Esophagus (tissue), 2 donors: Measurements from ENCODE around the gene PLA2G3. TPM values are rescaled to one million over a fixed set of nuclear protein-coding genes. Genes with fewer than 3 reads are reported as not detected.
"Not testable (repeated sequence)": the region's sequence is repeated elsewhere in the genome, so short reads cannot be mapped to it uniquely, and the experiment has no call there.

ENCODE experiments used
- H3K27ac ChIP-seq, 2 donors: one replicate each; pipeline ENCODE4 v1.5.1; 2013; ENCODE audit warnings: low read depth in 2 of 2, mild to moderate bottlenecking in 2 of 2, inconsistent platforms in 1 of 2, low read length in 1 of 2, moderate library complexity in 1 of 2
- H3K27me3 ChIP-seq, 2 donors: one replicate each; pipeline ENCODE4 v1.6.1; 2013; ENCODE audit warnings: low read length in 2 of 2, control low read depth in 1 of 2, mild to moderate bottlenecking in 1 of 2; ENCODE audit not compliant: insufficient read depth in 2 of 2, control insufficient read depth in 1 of 2
- H3K36me3 ChIP-seq, 2 donors: one replicate each; pipeline ENCODE4 v1.6.1; 2013; ENCODE audit warnings: low read length in 1 of 2; ENCODE audit not compliant: control insufficient read depth in 2 of 2, insufficient read depth in 2 of 2
- H3K4me1 ChIP-seq, 2 donors: one replicate each; pipeline ENCODE4 v1.6.1; 2013; ENCODE audit warnings: low read length in 1 of 2; ENCODE audit not compliant: control insufficient read depth in 2 of 2, insufficient read depth in 2 of 2
- H3K4me3 ChIP-seq, 2 donors: one replicate each; pipeline ENCODE4 v1.5.1; 2013; ENCODE audit warnings: low read length in 2 of 2, mild to moderate bottlenecking in 2 of 2, low read depth in 1 of 2, moderate library complexity in 1 of 2
- H3K9me3 ChIP-seq, 2 donors: one replicate each; pipeline ENCODE4 v1.6.1; 2013; ENCODE audit warnings: mild to moderate bottlenecking in 2 of 2, low read depth in 1 of 2, low read length in 1 of 2, moderate library complexity in 1 of 2; ENCODE audit not compliant: control insufficient read depth in 2 of 2, insufficient read depth in 1 of 2
- WGBS, 2 donors: extraction: QIAGEN DNeasy Blood & Tissue Kit; methylation state at CpG; one replicate each; pipeline ENCODE4 v1.1.7; 2013; 5-methylcytosine and 5-hydroxymethylcytosine counted together
- polyA plus RNA-seq, 2 donors: library from polyadenylated mRNA; stranded (reverse); fragments of 200-250 nt; gene quantifications; one replicate each; pipeline ENCODE4 v1.2.3, GENCODE V29; 2013
- donor health status: healthy with polysubstance abuse.
- donor health status: Bipolar disorder and iron deficiency.

Gene PLA2G3
- polyA plus RNA-seq, 2 donors = 5.3 to 13.1 TPM

DNA sequence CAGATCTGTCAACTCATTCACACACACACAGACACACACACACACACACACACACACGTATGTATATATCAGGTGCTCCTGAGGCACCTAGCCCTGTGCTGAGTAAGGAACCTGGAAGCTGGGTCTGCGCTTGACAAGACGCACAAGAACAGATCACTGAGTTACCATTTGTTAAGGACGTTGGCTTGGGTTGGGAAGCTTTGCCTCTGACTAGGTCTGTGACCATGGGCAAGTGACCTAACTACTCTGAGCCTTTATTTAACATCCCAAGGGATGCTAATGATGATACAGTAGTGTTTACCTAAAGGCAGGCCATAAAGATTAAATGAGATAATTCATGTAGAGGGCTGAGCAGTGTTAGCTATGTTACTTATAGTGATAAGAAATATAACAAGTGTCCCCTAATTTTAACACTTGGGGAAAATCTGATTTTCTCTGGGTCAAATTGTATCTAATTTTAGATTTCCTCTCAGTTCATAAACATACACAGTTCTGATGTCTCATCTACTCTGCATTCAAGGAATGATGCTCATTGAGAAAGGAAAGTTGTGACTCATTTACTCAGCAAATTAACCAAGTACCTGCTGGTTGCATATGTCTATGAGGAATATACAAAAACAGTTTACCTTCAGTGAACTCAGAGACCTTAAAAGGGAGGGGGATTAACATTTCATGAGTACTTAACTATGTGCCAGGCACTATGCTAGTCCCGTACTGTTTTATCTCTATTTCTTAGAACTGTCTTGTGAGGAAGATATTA, 33.3 kb upstream of the PLA2G3 start:
- Histone ChIP-seq H3K27ac (peak overlapping the region in 1 of 2 donors; percentile 64), H3K4me1 (no peaks in the 10 kb centered on the region), H3K9me3 (no peaks in the 10 kb centered on the region), H3K4me3 (no peak overlapping the region), H3K36me3 (no peaks in the 10 kb centered on the region), H3K27me3 (no peaks in the 10 kb centered on the region)
- WGBS, 2 donors = 70 to 73% methylated on average over 5 of the region's 5 CpGs

DNA sequence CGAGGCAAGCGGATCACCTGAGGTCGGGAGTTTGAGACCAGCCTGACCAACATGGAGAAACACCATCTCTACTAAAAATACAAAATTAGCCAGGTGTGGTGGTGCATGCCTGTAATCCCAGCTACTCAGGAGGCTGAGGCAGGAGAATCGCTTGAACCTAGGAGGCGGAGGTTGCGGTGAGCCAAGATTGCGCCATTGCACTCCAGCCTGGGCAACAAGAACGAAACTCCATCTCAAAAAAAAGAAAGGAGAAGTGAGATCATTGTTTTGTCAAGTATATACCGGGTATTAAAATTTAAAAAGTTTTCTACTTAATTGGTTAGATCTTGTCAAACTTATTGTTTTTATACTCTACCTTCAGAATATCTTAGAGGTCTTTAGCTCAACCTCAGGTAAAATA, 31.4 kb upstream of the PLA2G3 start:
- not testable (repeated sequence) for H3K4me3 ChIP-seq, H3K4me1 ChIP-seq, H3K36me3 ChIP-seq, H3K27ac ChIP-seq, H3K27me3 ChIP-seq, H3K9me3 ChIP-seq
- 95 to 97% methylated on average over 9 of the region's 9 CpGs for WGBS, 2 donors

DNA sequence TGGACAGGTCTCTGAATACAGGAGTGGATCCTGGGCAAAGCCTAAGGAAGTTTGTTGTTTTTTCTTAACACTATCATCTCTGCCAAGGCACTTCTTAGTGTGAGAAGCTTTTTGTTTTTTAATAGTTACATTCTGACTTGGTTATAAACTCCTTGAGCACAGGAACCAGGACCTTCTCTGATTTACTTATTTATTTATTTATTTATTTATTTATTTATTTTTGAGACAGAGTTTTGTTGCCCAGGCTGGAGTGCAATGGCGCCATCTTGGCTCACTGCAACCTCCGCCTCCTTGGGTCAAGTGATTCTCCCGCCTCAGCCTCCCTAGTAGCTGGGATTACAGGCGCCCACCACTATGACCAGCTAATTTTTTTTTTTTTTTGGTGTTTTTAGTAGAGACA, 30.7 kb upstream of the PLA2G3 start:
- Histone ChIP-seq H3K4me1 (no peaks in the 10 kb centered on the region), H3K27ac (no peak overlapping the region), H3K27me3 (no peaks in the 10 kb centered on the region), H3K4me3 (no peak overlapping the region), H3K36me3 (no peaks in the 10 kb centered on the region), H3K9me3 (no peaks in the 10 kb centered on the region)
- 97 to 98% methylated on average over 4 of the region's 4 CpGs for WGBS, 2 donors

DNA sequence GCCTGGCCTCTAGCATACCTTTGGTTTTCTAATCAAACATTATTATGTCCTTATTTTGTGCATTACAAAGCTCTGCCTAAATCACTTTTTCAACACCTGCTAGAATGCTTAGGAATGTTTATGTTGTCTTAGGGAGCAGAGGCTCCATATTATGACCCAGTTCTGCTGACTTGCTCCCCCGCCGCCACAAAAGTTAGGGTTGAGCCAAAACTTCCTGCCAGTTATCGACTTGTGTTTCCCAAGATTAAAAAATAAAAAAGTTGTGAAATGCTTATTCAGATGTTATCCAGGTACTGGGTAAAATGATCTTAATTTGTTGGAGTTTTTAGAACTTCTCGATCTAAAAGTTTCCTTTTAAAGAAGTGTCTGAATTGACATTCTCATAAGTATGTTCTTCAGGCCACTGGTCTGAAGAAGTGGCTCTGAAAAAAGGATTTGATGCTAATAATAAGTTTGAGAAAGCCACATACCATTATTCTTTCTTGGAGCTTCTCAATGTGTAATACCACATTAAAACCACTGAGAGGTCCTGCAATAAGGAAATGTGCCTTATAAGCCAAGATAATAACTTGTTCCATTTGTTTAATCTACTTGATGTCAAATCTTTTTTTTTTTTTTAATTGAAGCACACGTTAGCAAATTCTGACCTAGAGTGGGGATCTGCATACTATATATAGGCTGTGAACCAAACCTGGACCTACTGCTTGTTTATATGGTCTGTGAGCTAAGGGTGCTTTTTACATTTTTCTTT, 21.9 kb upstream of the PLA2G3 start:
- H3K4me3 ChIP-seq = no peak overlapping the region
- no peaks in the 10 kb centered on the region for H3K27me3 ChIP-seq
- peak overlapping the region in 1 of 2 donors; percentile 1 for H3K27ac ChIP-seq
- H3K9me3 ChIP-seq = no peaks in the 10 kb centered on the region
- WGBS, 2 donors = 38 to 42% methylated on average over 5 of the region's 5 CpGs
- H3K4me1 ChIP-seq = no peaks in the 10 kb centered on the region
- peaks cover 0 to 3% of the 10 kb centered on the region in 2 donors for H3K36me3 ChIP-seq

DNA sequence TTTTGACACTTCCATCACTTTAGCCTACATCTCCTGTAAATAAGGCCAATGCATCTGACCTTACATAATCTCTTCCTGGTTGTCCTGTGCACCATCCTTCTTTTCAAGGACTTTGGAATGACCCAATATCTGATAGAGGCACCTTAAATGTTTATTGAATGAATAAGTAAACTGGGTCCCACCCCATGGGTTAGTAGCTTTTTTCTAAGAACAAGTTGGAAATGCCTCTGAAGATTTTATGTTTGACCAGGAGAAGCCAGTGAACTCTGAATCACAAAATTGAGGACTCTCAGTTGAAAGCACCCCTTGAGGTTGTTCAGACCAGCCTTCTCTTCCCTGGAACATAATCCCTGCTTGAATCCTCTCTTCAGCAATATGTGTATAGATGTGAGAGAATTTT, 21.1 kb upstream of the PLA2G3 start:
- no peak overlapping the region for H3K27ac ChIP-seq
- peak overlapping the region in 1 of 2 donors; percentile 96 for H3K4me3 ChIP-seq

DNA sequence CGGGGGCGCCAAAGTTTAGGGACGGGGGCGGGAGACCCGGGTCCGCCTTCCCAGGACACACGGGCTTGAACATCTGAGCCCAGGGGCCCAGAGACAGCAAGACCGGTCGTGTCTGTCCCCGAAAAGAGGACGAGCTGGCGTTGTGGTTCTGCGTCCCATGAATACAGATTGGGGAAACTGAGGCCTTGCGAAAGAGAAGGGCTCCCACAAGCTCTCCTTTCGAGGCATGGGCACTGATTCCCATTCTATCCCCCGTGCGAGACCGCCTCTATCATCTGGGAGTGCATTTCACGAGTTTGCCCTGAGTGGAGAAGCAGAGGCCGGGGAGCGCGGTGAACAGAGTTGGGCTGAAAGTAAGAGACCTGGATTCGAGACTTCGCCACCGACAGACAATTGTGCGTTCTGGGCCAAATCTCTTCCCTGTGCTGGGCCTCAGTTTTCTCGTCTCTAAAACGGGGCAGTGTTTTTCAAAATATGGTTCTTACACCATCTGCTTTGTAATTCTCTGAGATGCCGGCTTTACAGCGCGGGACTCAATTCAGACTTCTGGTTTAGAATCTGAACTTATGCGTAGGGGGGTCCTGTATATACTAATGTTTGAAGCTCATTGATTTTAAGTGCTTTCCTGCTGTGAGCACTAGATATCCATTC, 20.1 kb upstream of the PLA2G3 start:
- Histone ChIP-seq H3K27ac (peak overlapping the region; percentile 92 to 95), H3K27me3 (no peaks in the 10 kb centered on the region), H3K36me3 (peaks cover 0 to under 1% of the 10 kb centered on the region in 2 donors), H3K4me3 (peak overlapping the region; percentile 70 to 96), H3K4me1 (peaks cover 3% of the 10 kb centered on the region in 2 donors), H3K9me3 (no peaks in the 10 kb centered on the region)
- 1 to 3% methylated on average over 32 of the region's 32 CpGs for WGBS, 2 donors

More for the DNA sequence above, 21.1 kb upstream of the PLA2G3 start:
- no peaks in the 10 kb centered on the region for H3K4me1 ChIP-seq
- H3K9me3 ChIP-seq = no peaks in the 10 kb centered on the region
- no peaks in the 10 kb centered on the region for H3K27me3 ChIP-seq
- H3K36me3 ChIP-seq = peaks cover 0 to 3% of the 10 kb centered on the region in 2 donors

DNA sequence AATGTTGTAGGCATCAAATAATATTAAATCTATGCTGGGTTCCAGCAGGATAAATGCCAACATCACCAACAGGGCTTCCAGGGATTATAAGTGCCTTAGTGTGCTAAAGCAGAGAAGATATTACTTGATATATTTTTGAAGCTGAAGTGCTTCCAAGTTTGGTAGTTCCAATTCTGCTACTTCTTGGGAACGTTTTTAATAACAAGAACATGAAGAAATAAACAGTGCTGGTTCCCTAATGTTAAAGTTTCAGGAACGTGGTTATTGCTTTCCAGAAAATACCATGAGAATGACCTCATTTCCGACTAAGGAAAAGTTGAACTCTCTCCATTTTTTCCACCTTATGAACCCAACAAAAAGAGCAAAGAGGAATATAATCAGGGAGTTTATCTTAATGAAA, 15.1 kb upstream of the PLA2G3 start:
- 24 to 30% methylated on average over 3 of the region's 3 CpGs for WGBS, 2 donors
- H3K36me3 ChIP-seq = no peaks in the 10 kb centered on the region
- no peaks in the 10 kb centered on the region for H3K27me3 ChIP-seq
- H3K27ac ChIP-seq = no peak overlapping the region
- no peak overlapping the region for H3K4me3 ChIP-seq
- H3K9me3 ChIP-seq = no peaks in the 10 kb centered on the region
- H3K4me1 ChIP-seq = peaks cover 3% of the 10 kb centered on the region in 2 donors

DNA sequence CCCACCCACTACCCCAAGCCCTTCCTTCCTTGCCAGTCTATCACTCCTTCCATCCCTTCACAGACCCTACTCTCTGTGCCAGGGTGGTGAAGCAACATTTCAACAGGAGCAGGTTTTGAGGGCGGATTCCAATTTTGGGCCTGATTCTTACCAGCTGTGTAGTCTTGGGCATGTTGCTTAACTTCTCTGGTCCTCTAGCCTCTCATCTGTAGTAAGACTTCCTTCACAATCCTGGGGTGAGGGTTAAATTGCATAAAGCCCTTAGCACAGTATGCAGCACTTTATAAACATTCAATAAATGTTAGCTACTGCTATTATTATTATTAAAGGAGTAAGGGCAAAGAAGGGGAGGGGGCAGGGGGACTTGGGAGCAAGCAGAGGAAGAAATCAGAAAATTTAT, 14.7 kb upstream of the PLA2G3 start:
- Histone ChIP-seq H3K4me3 (no peak overlapping the region), H3K36me3 (no peaks in the 10 kb centered on the region), H3K27ac (peak overlapping the region; percentile 36 to 40), H3K27me3 (no peaks in the 10 kb centered on the region), H3K4me1 (peaks cover 3% of the 10 kb centered on the region in 2 donors), H3K9me3 (no peaks in the 10 kb centered on the region)
- WGBS, 2 donors = 85 to 87% methylated on average over 1 of the region's 1 CpG

DNA sequence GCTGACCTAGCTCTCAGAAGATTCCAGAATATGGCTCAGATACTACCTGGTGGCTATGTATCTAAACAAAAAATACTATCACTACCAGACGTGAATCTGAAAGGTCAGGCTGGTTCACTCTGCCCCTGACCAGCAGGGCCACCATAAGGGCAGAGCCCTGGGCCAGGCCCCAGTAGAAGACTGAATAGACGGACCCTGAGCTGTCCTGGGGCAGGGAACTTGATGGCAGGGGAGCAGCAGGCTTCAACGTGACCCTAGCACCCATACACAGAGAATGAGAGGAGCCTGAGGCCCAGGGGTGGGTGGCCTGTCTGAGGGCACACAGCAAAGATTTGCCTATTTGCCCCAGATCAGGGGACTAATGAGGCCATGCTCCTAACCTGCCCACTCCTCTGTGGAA, 13.0 kb upstream of the PLA2G3 start:
- Histone ChIP-seq H3K4me3 (no peak overlapping the region), H3K27me3 (no peaks in the 10 kb centered on the region), H3K4me1 (peaks cover 3% of the 10 kb centered on the region in 2 donors), H3K27ac (no peak overlapping the region), H3K9me3 (no peaks in the 10 kb centered on the region), H3K36me3 (no peaks in the 10 kb centered on the region)
- WGBS, 2 donors = 77 to 78% methylated on average over 3 of the region's 3 CpGs
